HCT116 (cell line): Measurements from ENCODE around the gene YWHAQ. TPM values are rescaled to one million over a fixed set of nuclear protein-coding genes. Genes with fewer than 3 reads are reported as not detected.

Experiments used
- ATAC-seq: fragments of 200-7000 bp; cut with Tn5 transposase; 2 replicates; pipeline ENCODE4 v1.9.1; 2020; ENCODE audit warnings: mild to moderate bottlenecking, moderate library complexity
- BruUV-seq: library from RNA; stranded (reverse); fragments of 400-500 nt; replicated peaks from 2 replicates; lab custom pipeline; 2021; lab: Mats Ljungman, UMichigan
- CTCF ChIA-PET: fragments of 300-600 bp; sonication (Branson Sonifier 250); formaldehyde crosslinking; loops from one replicate; lab custom pipeline; 2021; ENCODE audit warnings: antibody characterized with exemption; lab: Charles Lee
- POLR2A ChIA-PET: fragments of 300-600, 350-600 bp; sonication (Branson Sonifier 250); formaldehyde crosslinking; loops from one replicate; lab custom pipeline; 2021; ENCODE audit warnings: antibody characterized with exemption; lab: Charles Lee
- RAD21 ChIA-PET, 2 experiments: fragments of 300-600 bp; sonication (Branson Sonifier 250); formaldehyde crosslinking; loops; one replicate each; lab custom pipeline; 2023; ENCODE audit warnings: low total read pairs in 2 of 2; ENCODE audit not compliant: uncharacterized antibody in 2 of 2, unreplicated experiment in 2 of 2, low non-redundant PET in 1 of 2; lab: Charles Lee
- DNase-seq: peaks from one replicate; pipeline ENCODE4 v3.0.0-alpha.2; 2010; ENCODE audit warnings: low read depth, low spot score
- H2AFZ ChIP-seq: fragments of 200-600 bp; shearing (Covaris generic), sonication (generic); 2 replicates; pipeline ENCODE4 v1.6.1; 2017; ENCODE audit warnings: low read depth, mixed run types, mixed read lengths, antibody characterized with exemption, low read length; ENCODE audit not compliant: poor library complexity, severe bottlenecking
- H3K27ac ChIP-seq: 2 replicates; pipeline ENCODE4 v1.5.1; 2012; ENCODE audit warnings: low read depth, low read length
- H3K27me3 ChIP-seq: fragments of 200-600 bp; sonication (generic); 2 replicates; pipeline ENCODE4 v1.6.1; 2016; ENCODE audit warnings: mixed run types, low read length, mixed read lengths; ENCODE audit not compliant: insufficient read depth
- H3K36me3 ChIP-seq, 2 experiments: fragments of 200-500 bp in 1 of 2; fragments of 200-600 bp in 1 of 2; sonication (Bioruptor generic) in 1 of 2; sonication (generic) in 1 of 2; 2 replicates each; pipeline versions ENCODE4 v1.5.1 to v1.6.1; 2014 to 2016; ENCODE audit warnings: low read length in 2 of 2, inconsistent platforms in 1 of 2, mixed read lengths in 1 of 2, mixed run types in 1 of 2; ENCODE audit not compliant: insufficient read depth in 2 of 2, control insufficient read depth in 1 of 2
- H3K4me1 ChIP-seq, 2 experiments: fragments of 200-600 bp in 1 of 2; sonication (generic) in 1 of 2; 2 replicates each; pipeline versions ENCODE4 v1.5.1 to v1.6.1; 2012 to 2017; ENCODE audit warnings: low read length in 2 of 2, inconsistent platforms in 1 of 2, mild to moderate bottlenecking in 1 of 2, mixed read lengths in 1 of 2, mixed run types in 1 of 2, moderate library complexity in 1 of 2; ENCODE audit not compliant: insufficient read depth in 2 of 2, control insufficient read depth in 1 of 2
- H3K4me2 ChIP-seq: fragments of 200-600 bp; sonication (generic); 2 replicates; pipeline ENCODE4 v1.6.1; 2017; ENCODE audit warnings: mixed run types, low read length, mixed read lengths
- H3K4me3 ChIP-seq, 2 experiments: fragments of 200-600 bp in 1 of 2; sonication (generic) in 1 of 2; replicated peaks in 1 of 2; 2 replicates each; pipeline ENCODE4 v1.5.1; 2011 to 2016; ENCODE audit warnings: low read length in 2 of 2, control low read depth in 1 of 2, low read depth in 1 of 2, mild to moderate bottlenecking in 1 of 2, mixed read lengths in 1 of 2, mixed run types in 1 of 2
- H3K79me2 ChIP-seq: fragments of 200-600 bp; sonication (generic); 2 replicates; pipeline ENCODE4 v1.6.1; 2017; ENCODE audit warnings: mild to moderate bottlenecking, mixed run types, low read length, moderate library complexity, mixed read lengths; ENCODE audit not compliant: insufficient read depth
- H3K9ac ChIP-seq: fragments of 200-600 bp; sonication (generic); 2 replicates; pipeline ENCODE4 v1.6.1; 2016; ENCODE audit warnings: low read length, mixed read lengths
- H3K9me2 ChIP-seq: fragments of 200-600 bp; sonication (generic), shearing (Covaris generic); 2 replicates; pipeline ENCODE4 v1.6.1; 2017; ENCODE audit warnings: mixed run types, mild to moderate bottlenecking, moderate library complexity; ENCODE audit not compliant: insufficient read depth
- H3K9me3 ChIP-seq, 2 experiments: fragments of 200-500 bp in 1 of 2; fragments of 200-600 bp in 1 of 2; sonication (Bioruptor generic) in 1 of 2; sonication (generic) in 1 of 2; 2 replicates each; pipeline ENCODE4 v1.6.1; 2014 to 2017; ENCODE audit warnings: low read length in 2 of 2, mixed read lengths in 2 of 2, inconsistent platforms in 1 of 2, low read depth in 1 of 2, mild to moderate bottlenecking in 1 of 2, mixed run types in 1 of 2, moderate library complexity in 1 of 2; ENCODE audit not compliant: control insufficient read depth in 1 of 2, insufficient read depth in 1 of 2
- H4K20me1 ChIP-seq: fragments of 200-600 bp; sonication (generic), shearing (Covaris generic); 2 replicates; pipeline ENCODE4 v1.6.1; 2017; ENCODE audit warnings: mixed run types, mild to moderate bottlenecking, moderate library complexity; ENCODE audit not compliant: insufficient read depth
- ATF3 ChIP-seq: IDR thresholded peaks from 2 replicates; pipeline ENCODE4 v1.6.1; 2012
- CBX3 ChIP-seq: IDR thresholded peaks from 2 replicates; pipeline ENCODE4 v1.6.1; 2012; ENCODE audit warnings: low read depth
- CEBPB ChIP-seq: IDR thresholded peaks from 2 replicates; pipeline ENCODE4 v1.6.1; 2012; ENCODE audit warnings: low read depth
- CTCF ChIP-seq, 3 experiments: fragments of 200-600 bp in 1 of 3; sonication (generic) in 1 of 3; IDR thresholded peaks in 2 of 3; conservative IDR thresholded peaks in 1 of 3; 2 replicates each; pipeline ENCODE4 v1.5.1; 2012 to 2017; ENCODE audit warnings: low read depth in 2 of 3, low read length in 2 of 3, antibody characterized with exemption in 1 of 3, borderline replicate concordance in 1 of 3, control low read depth in 1 of 3, mild to moderate bottlenecking in 1 of 3, mixed read lengths in 1 of 3, mixed run types in 1 of 3, moderate library complexity in 1 of 3; ENCODE audit not compliant: insufficient read depth in 1 of 3
- EGR1 ChIP-seq: IDR thresholded peaks from 2 replicates; pipeline ENCODE4 v1.6.1; 2012; ENCODE audit warnings: low read depth
- ELF1 ChIP-seq: IDR thresholded peaks from 2 replicates; pipeline ENCODE4 v1.6.1; 2012; ENCODE audit warnings: low read depth, borderline replicate concordance
- EZH2 ChIP-seq: fragments of 200-600 bp; sonication (generic); IDR thresholded peaks from 2 replicates; pipeline ENCODE4 v1.6.1; 2017; ENCODE audit warnings: antibody characterized with exemption, mixed run types
- EZH2phosphoT487 ChIP-seq: fragments of 200-600 bp; IDR thresholded peaks from 2 replicates; pipeline ENCODE4 v1.6.1; 2018; ENCODE audit warnings: antibody characterized with exemption, borderline replicate concordance
- FOSL1 ChIP-seq: IDR thresholded peaks from 2 replicates; pipeline ENCODE4 v1.6.1; 2012; ENCODE audit warnings: low read depth
- JUND ChIP-seq: IDR thresholded peaks from 2 replicates; pipeline ENCODE4 v1.6.1; 2012
- POLR2A ChIP-seq: IDR thresholded peaks from 2 replicates; pipeline ENCODE4 v1.7.0; 2011; ENCODE audit warnings: borderline replicate concordance; ENCODE audit not compliant: insufficient read depth, insufficient read length; ENCODE audit errors: extremely low read depth
- RAD21 ChIP-seq: IDR thresholded peaks from 2 replicates; pipeline ENCODE4 v1.6.1; 2012; ENCODE audit warnings: low read depth, mild to moderate bottlenecking
- SIN3A ChIP-seq: IDR thresholded peaks from 2 replicates; pipeline ENCODE4 v1.6.1; 2012; ENCODE audit warnings: low read depth
- SP1 ChIP-seq: IDR thresholded peaks from 2 replicates; pipeline ENCODE4 v1.6.1; 2012; ENCODE audit warnings: low read depth
- SRF ChIP-seq: IDR thresholded peaks from 2 replicates; pipeline ENCODE4 v1.6.1; 2012; ENCODE audit warnings: low read depth
- YY1 ChIP-seq: IDR thresholded peaks from 2 replicates; pipeline ENCODE4 v1.6.1; 2011; ENCODE audit warnings: low read length, low read depth, moderate library complexity, mild to moderate bottlenecking; ENCODE audit not compliant: insufficient replicate concordance; ENCODE audit errors: extremely low read depth
- intact Hi-C: fragments of 100-400 bp; cut with micrococcal nuclease; formaldehyde crosslinking; loops from 2 replicates; pipeline ENCODE4 v1.10.0; 2022
- total RNA-seq: library from RNA; stranded (reverse); gene quantifications from one replicate; pipeline ENCODE4 v1.2.1, GENCODE V29; 2021; ENCODE audit not compliant: unreplicated experiment
- TF ChIP-seq, protein P1 (sequence below): IDR thresholded peaks from 2 replicates; pipeline ENCODE4 v1.6.1; 2012; ENCODE audit warnings: low read depth

YWHAQ gene
- total RNA-seq, 1 experiment from 2014 or later: 365 TPM

- peaks cover 0 to 7% of the 10 kb centered on the region in 2 experiments; a peak in 1 of 4 replicates for H3K4me1 ChIP-seq
- H3K9ac ChIP-seq: no peak overlapping the region
- ChIA-PET RAD21 (no interaction called here), POLR2A (no interaction called here), CTCF (no interaction called here)
- no peaks in the 10 kb centered on the region for H3K36me3 ChIP-seq
- ATAC-seq (no peak), DNase-seq (no peak)
- H3K79me2 ChIP-seq: no peaks in the 10 kb centered on the region
- H3K4me2 ChIP-seq: no peak overlapping the region
- no TSS peak for BruUV-seq
- intact Hi-C loops: no loop called here
- no peak for TF ChIP-seq ATF3
- TF ChIP-seq CTCF (IDR thresholded peaks at IDR 0.05 in 2 of 3, conservative IDR thresholded peaks at IDR 0.05 in 1 of 3; ENCODE audit: borderline replicate concordance in 1 of 3, insufficient read depth in 1 of 3, low read depth in 2 of 3, low read length in 2 of 3): no peak
- no peak for TF ChIP-seq RAD21
- TF ChIP-seq POLR2A: no peak
- no peak for TF ChIP-seq CBX3
- no peak for TF ChIP-seq CEBPB
- no peak for TF ChIP-seq SRF
- TF ChIP-seq SP1: no peak
- TF ChIP-seq EGR1: no peak
- TF ChIP-seq SIN3A: no peak
- no peak for TF ChIP-seq EZH2phosphoT487
- TF ChIP-seq YY1: no peak
- TF ChIP-seq EZH2: no peak
- TF ChIP-seq FOSL1: no peak
- TF ChIP-seq, protein P1, sequence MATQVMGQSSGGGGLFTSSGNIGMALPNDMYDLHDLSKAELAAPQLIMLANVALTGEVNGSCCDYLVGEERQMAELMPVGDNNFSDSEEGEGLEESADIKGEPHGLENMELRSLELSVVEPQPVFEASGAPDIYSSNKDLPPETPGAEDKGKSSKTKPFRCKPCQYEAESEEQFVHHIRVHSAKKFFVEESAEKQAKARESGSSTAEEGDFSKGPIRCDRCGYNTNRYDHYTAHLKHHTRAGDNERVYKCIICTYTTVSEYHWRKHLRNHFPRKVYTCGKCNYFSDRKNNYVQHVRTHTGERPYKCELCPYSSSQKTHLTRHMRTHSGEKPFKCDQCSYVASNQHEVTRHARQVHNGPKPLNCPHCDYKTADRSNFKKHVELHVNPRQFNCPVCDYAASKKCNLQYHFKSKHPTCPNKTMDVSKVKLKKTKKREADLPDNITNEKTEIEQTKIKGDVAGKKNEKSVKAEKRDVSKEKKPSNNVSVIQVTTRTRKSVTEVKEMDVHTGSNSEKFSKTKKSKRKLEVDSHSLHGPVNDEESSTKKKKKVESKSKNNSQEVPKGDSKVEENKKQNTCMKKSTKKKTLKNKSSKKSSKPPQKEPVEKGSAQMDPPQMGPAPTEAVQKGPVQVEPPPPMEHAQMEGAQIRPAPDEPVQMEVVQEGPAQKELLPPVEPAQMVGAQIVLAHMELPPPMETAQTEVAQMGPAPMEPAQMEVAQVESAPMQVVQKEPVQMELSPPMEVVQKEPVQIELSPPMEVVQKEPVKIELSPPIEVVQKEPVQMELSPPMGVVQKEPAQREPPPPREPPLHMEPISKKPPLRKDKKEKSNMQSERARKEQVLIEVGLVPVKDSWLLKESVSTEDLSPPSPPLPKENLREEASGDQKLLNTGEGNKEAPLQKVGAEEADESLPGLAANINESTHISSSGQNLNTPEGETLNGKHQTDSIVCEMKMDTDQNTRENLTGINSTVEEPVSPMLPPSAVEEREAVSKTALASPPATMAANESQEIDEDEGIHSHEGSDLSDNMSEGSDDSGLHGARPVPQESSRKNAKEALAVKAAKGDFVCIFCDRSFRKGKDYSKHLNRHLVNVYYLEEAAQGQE: no peak
- no peak for TF ChIP-seq JUND
- no peak for TF ChIP-seq ELF1
- H4K20me1 ChIP-seq: no peaks in the 10 kb centered on the region
- no peaks in the 10 kb centered on the region for H3K27me3 ChIP-seq
- H3K9me2 ChIP-seq: no peaks in the 10 kb centered on the region
- H3K4me3 ChIP-seq: no peak overlapping the region
- no peaks in the 10 kb centered on the region for H3K9me3 ChIP-seq
- no peak overlapping the region for H2AFZ ChIP-seq
- no peak overlapping the region for H3K27ac ChIP-seq
These were observed 28.2 kb upstream of the YWHAQ start for GRCh38 chr2:9658972-9659371.
